Measurements from ENCODE around the gene EXOC2. TPM values are rescaled to one million over a fixed set of nuclear protein-coding genes. Genes with fewer than 3 reads are reported as not detected.

Gene EXOC2
- total RNA-seq, 1 donor from 2014 or later = 35.3 TPM

DNA sequence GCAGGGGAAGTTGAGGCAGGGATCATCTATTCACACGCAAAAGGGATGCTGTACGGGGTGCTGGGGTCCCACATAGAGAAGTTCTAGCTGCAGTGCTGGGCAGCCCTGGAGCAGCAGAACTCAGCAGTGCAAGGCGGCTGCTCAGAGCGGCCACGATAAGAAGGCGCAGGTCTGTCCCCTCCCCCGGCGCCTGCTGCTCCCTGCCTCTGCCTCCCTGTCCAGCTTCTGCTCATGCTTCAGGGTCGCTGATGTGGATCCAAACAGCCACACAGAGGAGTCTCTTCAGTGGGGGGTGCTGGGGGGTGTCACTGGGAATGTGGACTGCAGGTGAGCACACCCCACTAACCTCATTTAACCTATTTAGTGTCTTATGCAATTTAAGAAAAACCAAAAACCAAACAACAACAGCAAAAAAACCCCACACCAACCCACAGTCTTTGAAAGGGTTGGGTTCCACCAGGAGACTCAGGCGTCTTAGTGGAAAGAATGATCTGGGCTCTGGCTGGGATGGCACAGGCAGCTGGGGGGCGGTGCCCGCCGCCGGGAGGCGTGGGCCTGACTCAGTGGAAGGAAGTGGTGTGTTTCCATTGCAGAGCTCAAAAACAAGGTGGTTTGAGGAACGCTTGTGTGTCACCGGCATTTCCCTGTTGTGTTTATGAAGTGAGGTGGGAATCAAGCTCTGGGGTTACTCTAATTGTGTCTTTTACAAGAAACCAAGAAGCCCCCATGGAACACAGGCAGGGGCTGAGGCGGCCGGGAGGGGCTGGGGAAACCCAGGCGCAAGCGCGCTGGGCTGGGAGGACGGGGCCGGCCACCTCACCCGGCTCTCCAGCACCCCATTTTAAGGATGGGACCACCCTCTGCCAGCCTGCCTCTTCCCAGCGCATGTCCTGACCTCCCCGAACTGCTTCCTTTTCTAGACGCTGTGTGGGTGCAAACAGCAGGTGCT lies 246.2 kb downstream of the EXOC2 start:
- H3K27me3 ChIP-seq (ENCODE audit: control insufficient read depth, insufficient read depth, low read length) = peaks cover 5% of the 10 kb centered on the region
- TF ChIP-seq, protein P1, sequence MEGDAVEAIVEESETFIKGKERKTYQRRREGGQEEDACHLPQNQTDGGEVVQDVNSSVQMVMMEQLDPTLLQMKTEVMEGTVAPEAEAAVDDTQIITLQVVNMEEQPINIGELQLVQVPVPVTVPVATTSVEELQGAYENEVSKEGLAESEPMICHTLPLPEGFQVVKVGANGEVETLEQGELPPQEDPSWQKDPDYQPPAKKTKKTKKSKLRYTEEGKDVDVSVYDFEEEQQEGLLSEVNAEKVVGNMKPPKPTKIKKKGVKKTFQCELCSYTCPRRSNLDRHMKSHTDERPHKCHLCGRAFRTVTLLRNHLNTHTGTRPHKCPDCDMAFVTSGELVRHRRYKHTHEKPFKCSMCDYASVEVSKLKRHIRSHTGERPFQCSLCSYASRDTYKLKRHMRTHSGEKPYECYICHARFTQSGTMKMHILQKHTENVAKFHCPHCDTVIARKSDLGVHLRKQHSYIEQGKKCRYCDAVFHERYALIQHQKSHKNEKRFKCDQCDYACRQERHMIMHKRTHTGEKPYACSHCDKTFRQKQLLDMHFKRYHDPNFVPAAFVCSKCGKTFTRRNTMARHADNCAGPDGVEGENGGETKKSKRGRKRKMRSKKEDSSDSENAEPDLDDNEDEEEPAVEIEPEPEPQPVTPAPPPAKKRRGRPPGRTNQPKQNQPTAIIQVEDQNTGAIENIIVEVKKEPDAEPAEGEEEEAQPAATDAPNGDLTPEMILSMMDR (IDR thresholded peaks at IDR 0.05; ENCODE audit: insufficient read depth, low read length, poor library complexity, severe bottlenecking) = no peak
- no peak for DNase-seq (ENCODE audit: low read depth)
- H3K4me3 ChIP-seq (ENCODE audit: low read depth, low read length) = no peak overlapping the region
- no peaks in the 10 kb centered on the region for H3K36me3 ChIP-seq (ENCODE audit: control insufficient read depth, insufficient read depth, low read length)

DNA sequence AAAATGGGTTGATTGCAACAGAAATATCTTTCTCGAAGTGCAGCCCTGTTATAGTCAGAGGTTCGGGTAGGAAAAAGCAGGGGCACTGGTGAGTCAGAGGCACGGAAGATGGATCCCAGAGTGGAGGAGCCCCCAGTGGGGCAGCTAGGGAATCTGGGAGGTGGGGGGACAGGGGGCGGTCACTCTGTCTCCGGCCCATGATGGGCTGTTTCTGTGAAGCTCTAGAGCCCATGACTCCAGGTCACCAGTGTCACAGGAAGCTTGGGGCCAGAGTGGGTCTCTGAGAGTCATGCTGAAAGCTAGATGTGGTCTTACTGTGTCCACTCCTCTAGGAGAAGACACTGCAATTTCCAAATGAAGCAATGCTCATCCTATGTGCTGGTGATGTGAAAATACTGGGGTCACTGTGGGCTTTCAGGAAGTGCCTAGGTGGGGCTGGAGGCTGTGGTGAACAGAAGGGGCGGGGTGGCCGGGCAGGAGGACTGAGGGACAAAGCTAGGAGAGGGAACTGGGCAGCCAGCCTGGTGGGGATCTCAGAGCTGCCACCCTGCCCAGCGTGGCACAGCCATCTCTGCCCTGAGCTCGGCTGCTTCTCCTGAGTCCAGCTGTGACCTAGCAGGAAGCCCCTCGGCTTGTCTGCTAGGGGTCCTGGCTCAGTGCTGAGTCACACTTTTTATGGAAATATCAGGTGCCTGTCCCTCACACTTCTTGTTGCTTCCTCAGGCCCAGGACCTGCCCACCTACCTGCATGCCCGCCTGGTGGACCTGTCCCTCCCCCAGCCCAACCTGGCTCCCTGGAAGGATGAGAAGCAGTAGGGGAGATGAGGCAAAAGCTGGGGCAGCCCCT lies 247.1 kb downstream of the EXOC2 start:
- TF ChIP-seq, protein P1 (IDR thresholded peaks at IDR 0.05; ENCODE audit: insufficient read depth, low read length, poor library complexity, severe bottlenecking) = no peak
- H3K36me3 ChIP-seq (ENCODE audit: control insufficient read depth, insufficient read depth, low read length) = no peaks in the 10 kb centered on the region
- no peak for DNase-seq (ENCODE audit: low read depth)
- H3K4me3 ChIP-seq (ENCODE audit: low read depth, low read length) = no peak overlapping the region
- peaks cover 8% of the 10 kb centered on the region for H3K27me3 ChIP-seq (ENCODE audit: control insufficient read depth, insufficient read depth, low read length)

DNA sequence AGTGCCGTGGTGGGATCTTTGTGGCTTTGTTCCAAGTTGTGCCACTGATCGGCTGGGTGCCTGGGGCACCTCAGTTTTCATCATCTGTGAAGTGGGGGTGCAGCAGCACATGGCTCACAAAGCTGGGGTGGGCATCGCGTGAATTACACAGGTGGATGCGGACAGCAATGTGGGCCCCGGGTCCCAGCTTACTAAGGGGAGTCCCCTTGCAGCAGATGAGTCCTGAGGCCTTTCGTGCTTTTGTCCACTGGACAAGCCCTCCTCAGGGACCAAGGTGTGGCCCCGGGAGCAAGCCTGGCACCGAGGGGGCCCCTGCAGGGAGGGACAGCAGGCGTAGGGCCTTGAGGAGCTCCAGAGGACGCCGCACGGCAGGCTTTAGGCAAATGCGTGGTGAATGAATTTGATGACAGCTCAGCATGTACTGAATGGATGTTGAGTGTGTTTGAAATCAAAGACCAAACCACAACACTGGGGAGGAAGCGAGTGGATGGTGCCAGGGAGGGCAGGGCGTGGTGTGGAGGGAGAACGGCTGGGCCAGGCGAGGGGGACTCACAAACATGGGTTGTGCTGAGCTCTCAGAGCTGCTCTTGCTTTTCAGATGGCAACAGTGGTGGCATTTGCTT lies 248.2 kb downstream of the EXOC2 start:
- Histone ChIP-seq H3K36me3 (ENCODE audit: control insufficient read depth, insufficient read depth, low read length) (no peaks in the 10 kb centered on the region), H3K4me3 (ENCODE audit: low read depth, low read length) (no peak overlapping the region), H3K27me3 (ENCODE audit: control insufficient read depth, insufficient read depth, low read length) (peaks cover 11% of the 10 kb centered on the region)
- DNase-seq (ENCODE audit: low read depth) = no peak
- TF ChIP-seq, protein P1 (IDR thresholded peaks at IDR 0.05; ENCODE audit: insufficient read depth, low read length, poor library complexity, severe bottlenecking) = no peak

DNA sequence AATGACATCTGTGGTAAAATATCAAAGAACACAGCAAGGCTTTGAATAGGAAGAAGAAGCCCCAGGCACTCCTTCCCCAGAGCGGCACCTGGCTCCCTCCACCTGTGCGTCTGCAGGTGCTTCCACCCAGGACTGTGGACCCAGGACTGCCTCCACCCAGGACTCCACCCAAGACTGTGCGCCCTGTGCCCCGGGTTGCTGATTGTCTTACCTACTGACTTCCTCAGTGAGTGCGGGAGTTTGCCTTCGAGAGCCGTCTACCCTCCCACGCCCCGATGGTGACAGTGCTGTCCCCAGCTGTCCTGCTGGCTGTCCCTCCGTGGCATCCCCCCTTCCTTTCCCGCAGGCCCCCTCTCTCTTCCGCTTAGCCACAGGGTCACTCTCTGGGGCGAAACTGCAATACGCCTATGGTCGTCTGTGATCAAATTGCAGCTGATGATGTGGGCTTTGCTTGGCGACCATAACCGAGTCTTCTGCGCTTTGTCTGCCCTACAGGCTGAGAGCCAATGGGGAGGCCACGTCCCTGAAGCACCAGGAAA lies 249.2 kb downstream of the EXOC2 start:
- TF ChIP-seq, protein P1 (IDR thresholded peaks at IDR 0.05; ENCODE audit: insufficient read depth, low read length, poor library complexity, severe bottlenecking) = no peak
- Histone ChIP-seq H3K36me3 (ENCODE audit: control insufficient read depth, insufficient read depth, low read length) (no peaks in the 10 kb centered on the region), H3K4me3 (ENCODE audit: low read depth, low read length) (no peak overlapping the region), H3K27me3 (ENCODE audit: control insufficient read depth, insufficient read depth, low read length) (peaks cover 13% of the 10 kb centered on the region)
- DNase-seq (ENCODE audit: low read depth) = no peak

DNA sequence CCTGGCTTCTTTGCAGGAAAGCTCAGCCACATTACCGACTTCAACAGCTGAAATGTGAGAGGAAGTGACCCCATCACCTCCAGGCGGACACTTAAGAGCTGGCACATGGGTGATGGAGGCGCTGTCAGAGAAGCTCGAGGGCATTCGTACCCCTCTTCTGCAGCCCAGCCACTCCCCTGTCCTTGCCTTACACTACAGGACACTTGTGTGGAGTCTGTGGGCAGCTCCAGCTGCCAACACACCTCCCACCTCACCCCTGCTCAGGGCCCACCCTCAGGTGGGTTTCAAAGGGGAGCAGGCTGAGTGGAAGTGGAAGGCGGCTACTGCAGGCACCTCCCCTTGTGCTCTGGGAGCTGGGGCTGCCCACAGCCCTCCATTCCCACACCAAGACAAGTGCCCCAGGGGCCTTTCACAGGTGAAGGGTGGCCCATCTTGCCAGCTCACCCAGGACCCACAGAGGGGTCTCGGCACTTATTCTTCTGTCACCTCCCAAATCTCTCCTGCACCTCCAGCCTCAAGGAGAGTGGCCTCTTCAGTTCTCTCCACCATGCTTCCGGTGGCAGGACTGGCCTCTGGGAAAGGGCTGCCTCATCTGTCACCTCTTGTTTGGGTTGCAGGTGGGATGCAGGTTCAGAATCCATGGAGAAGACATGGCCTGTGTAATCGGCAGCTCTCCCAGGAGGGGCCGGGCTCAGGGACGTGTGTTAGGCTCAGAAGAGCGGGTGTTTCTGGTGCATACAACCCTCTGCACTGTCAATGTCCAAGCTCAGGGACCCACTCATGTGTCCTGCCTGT lies 251.6 kb downstream of the EXOC2 start:
- peaks cover 13% of the 10 kb centered on the region for H3K27me3 ChIP-seq (ENCODE audit: control insufficient read depth, insufficient read depth, low read length)
- no peaks in the 10 kb centered on the region for H3K36me3 ChIP-seq (ENCODE audit: control insufficient read depth, insufficient read depth, low read length)
- DNase-seq (ENCODE audit: low read depth) = no peak
- TF ChIP-seq, protein P1 (IDR thresholded peaks at IDR 0.05; ENCODE audit: insufficient read depth, low read length, poor library complexity, severe bottlenecking) = no peak
- H3K4me3 ChIP-seq (ENCODE audit: low read depth, low read length) = no peak overlapping the region

Measured in kidney epithelial cell (primary cell).